Gastrocnemius medialis (tissue), 4 donors: ENCODE measurements around the gene UHRF2. TPM values are rescaled to one million over a fixed set of nuclear protein-coding genes. Genes with fewer than 3 reads are reported as not detected.

ENCODE experiments used
- ATAC-seq, 2 donors: fragments of 150-250 bp; one replicate each; pipeline ENCODE4 v1.9.1; 2016
- DNase-seq, 2 donors: peaks; one replicate each; pipeline ENCODE4 v3.0.0-alpha.2; 2019
- H3K27ac ChIP-seq, 4 donors: fragments of 200-600 bp; sonication (generic); 1 replicate in 1 of 4; 2 replicates in 3 of 4; pipeline ENCODE4 v1.5.1; 2016 to 2018; ENCODE audit warnings: mild to moderate bottlenecking in 2 of 4, moderate library complexity in 1 of 4
- H3K27me3 ChIP-seq, 3 donors: fragments of 200-600 bp; sonication (generic) in 2 of 3; 1 replicate in 1 of 3; 2 replicates in 2 of 3; pipeline versions ENCODE4 v1.5.1 to v1.6.0; 2016 to 2019; ENCODE audit warnings: mild to moderate bottlenecking in 1 of 3, moderate library complexity in 1 of 3
- H3K36me3 ChIP-seq, 2 donors: fragments of 200-600 bp; sonication (generic) in 1 of 2; one replicate each; pipeline ENCODE4 v1.5.1; 2017 to 2018
- H3K4me1 ChIP-seq, 2 donors: fragments of 200-600 bp; sonication (generic) in 1 of 2; one replicate each; pipeline ENCODE4 v1.5.1; 2016 to 2017; ENCODE audit warnings: mild to moderate bottlenecking in 2 of 2
- H3K4me3 ChIP-seq, 4 donors: fragments of 200-600 bp; sonication (generic) in 3 of 4; 1 replicate in 1 of 4; 2 replicates in 3 of 4; pipeline ENCODE4 v1.5.1; 2016 to 2019; ENCODE audit warnings: mild to moderate bottlenecking in 2 of 4
- H3K9me3 ChIP-seq, 3 donors: fragments of 200-600 bp; sonication (generic) in 2 of 3; 1 replicate in 1 of 3; 2 replicates in 2 of 3; pipeline ENCODE4 v1.5.1; 2016 to 2019
- POLR2A ChIP-seq, 2 donors: fragments of 450-650 bp; IDR thresholded peaks; one replicate each; pipeline ENCODE4 v1.6.1; 2017; ENCODE audit warnings: antibody characterized with exemption in 2 of 2, mild to moderate bottlenecking in 2 of 2, moderate library complexity in 2 of 2
- in situ Hi-C, 4 donors: fragments of 200-750 bp; cut with MboI; loops; one replicate each; pipeline versions ENCODE4 v1.15.0 to v1.8.0; 2017; ENCODE audit warnings: low sequenced_read_pairs in 4 of 4
- intact Hi-C: fragments of 100-400 bp; cut with DNase I; formaldehyde crosslinking; loops from one replicate; pipeline ENCODE4 v1.15.1; 2023; ENCODE audit warnings: low total_unique reads
- total RNA-seq, 4 donors: library from RNA; depleted of rRNA; stranded (reverse); fragments of >200 nt; gene quantifications; one replicate each; pipeline versions ENCODE4 v1.1.0 to v1.2.3, GENCODE V29; 2016
- TF ChIP-seq, protein P1 (sequence below), 5 experiments: fragments of 450-650 bp in 3 of 5; fragments of 200-600 bp in 2 of 5; sonication (generic) in 2 of 5; IDR thresholded peaks in 4 of 5; conservative IDR thresholded peaks in 1 of 5; 1 replicate in 4 of 5; 2 replicates in 1 of 5; pipeline ENCODE4 v1.5.1; 2016 to 2019; ENCODE audit warnings: antibody characterized with exemption in 5 of 5, mild to moderate bottlenecking in 3 of 5, moderate library complexity in 3 of 5

UHRF2 gene
- total RNA-seq, 4 donors from 2014 or later: 16.7 to 29.0 (median 18.8) TPM

- no peaks in the 10 kb centered on the region for H3K4me1 ChIP-seq
- TF ChIP-seq POLR2A (IDR thresholded peaks at IDR 0.05): no peak
- TF ChIP-seq, protein P1, sequence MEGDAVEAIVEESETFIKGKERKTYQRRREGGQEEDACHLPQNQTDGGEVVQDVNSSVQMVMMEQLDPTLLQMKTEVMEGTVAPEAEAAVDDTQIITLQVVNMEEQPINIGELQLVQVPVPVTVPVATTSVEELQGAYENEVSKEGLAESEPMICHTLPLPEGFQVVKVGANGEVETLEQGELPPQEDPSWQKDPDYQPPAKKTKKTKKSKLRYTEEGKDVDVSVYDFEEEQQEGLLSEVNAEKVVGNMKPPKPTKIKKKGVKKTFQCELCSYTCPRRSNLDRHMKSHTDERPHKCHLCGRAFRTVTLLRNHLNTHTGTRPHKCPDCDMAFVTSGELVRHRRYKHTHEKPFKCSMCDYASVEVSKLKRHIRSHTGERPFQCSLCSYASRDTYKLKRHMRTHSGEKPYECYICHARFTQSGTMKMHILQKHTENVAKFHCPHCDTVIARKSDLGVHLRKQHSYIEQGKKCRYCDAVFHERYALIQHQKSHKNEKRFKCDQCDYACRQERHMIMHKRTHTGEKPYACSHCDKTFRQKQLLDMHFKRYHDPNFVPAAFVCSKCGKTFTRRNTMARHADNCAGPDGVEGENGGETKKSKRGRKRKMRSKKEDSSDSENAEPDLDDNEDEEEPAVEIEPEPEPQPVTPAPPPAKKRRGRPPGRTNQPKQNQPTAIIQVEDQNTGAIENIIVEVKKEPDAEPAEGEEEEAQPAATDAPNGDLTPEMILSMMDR (IDR thresholded peaks at IDR 0.05 in 4 of 5, conservative IDR thresholded peaks at IDR 0.05 in 1 of 5): no peak
- H3K4me3 ChIP-seq: no peak overlapping the region
- intact Hi-C loops: no loop called here
- H3K36me3 ChIP-seq: no peaks in the 10 kb centered on the region
- H3K27me3 ChIP-seq: no peaks in the 10 kb centered on the region
- ATAC-seq (no peak), DNase-seq (no peak)
- no peak overlapping the region for H3K27ac ChIP-seq
- no peaks in the 10 kb centered on the region for H3K9me3 ChIP-seq
- in situ Hi-C loops: no loop called here
Measured at GRCh38 chr9:6407778-6408177, 5.2 kb upstream of the UHRF2 start.

- Histone ChIP-seq H3K4me3 (no peak overlapping the region), H3K27me3 (no peaks in the 10 kb centered on the region), H3K9me3 (no peaks in the 10 kb centered on the region), H3K4me1 (no peaks in the 10 kb centered on the region), H3K27ac (no peak overlapping the region), H3K36me3 (no peaks in the 10 kb centered on the region)
- in situ Hi-C loops (no loop called here), intact Hi-C loops (no loop called here)
- TF ChIP-seq POLR2A (IDR thresholded peaks at IDR 0.05): no peak
- TF ChIP-seq, protein P1 (IDR thresholded peaks at IDR 0.05 in 4 of 5, conservative IDR thresholded peaks at IDR 0.05 in 1 of 5): no peak
- ATAC-seq: no peak
- no peak for DNase-seq
Measured at GRCh38 chr9:6408320-6408719, 4.7 kb upstream of the UHRF2 start.

DNA sequence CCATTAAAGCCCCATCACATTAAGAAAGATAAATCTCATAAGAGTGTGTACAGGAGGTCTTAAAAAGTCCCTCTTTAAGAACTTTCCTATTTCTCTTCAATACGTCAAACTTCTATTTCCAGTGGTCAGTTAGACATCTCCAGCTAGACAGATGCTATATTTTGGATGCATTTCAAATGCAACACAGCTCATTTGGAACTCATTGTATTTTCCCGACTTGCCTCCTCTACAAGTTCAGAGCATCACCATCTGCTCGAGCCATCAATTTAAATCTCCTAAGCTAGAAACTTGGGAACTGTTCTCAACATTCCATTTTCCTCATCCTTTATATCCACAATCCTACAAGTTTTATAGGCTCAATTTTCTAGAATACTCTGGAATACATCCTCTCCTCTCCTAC lies 3.2 kb upstream of the UHRF2 start:
- ATAC-seq: no peak
- H3K4me1 ChIP-seq: peaks cover 5 to 6% of the 10 kb centered on the region in 2 donors
- no peaks in the 10 kb centered on the region for H3K9me3 ChIP-seq
- no peak for TF ChIP-seq POLR2A (IDR thresholded peaks at IDR 0.05)
- TF ChIP-seq, protein P1 (IDR thresholded peaks at IDR 0.05 in 4 of 5, conservative IDR thresholded peaks at IDR 0.05 in 1 of 5): no peak
- no peak for DNase-seq
- H3K36me3 ChIP-seq: no peaks in the 10 kb centered on the region
- intact Hi-C loops: no loop called here
- no peak overlapping the region for H3K4me3 ChIP-seq
- H3K27ac ChIP-seq: no peak overlapping the region
- H3K27me3 ChIP-seq: no peaks in the 10 kb centered on the region
- in situ Hi-C loops: no loop called here

DNA sequence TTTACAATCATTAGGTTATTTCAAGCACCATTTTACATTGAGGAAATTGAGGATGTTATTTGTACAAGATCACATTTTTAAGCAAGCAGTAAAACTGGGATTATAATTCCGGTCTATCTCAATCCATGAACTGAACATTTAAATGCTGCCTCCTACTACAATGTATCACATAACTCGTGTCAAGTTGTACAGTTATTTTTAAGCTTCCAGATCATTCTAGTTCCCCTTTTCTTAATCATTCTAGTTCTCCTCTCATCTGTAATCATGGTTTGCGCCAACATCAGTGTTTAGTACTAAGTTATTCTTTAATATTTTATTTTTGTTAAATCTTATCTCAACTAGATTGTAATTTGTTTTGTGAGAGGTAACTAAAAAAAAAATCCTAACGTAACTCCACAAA lies 2.4 kb upstream of the UHRF2 start:
- intact Hi-C loops: no loop called here
- H3K4me3 ChIP-seq: no peak overlapping the region
- no peak for ATAC-seq
- no peak overlapping the region for H3K27ac ChIP-seq
- H3K4me1 ChIP-seq: peaks cover 10 to 11% of the 10 kb centered on the region in 2 donors
- DNase-seq: no peak
- no peaks in the 10 kb centered on the region for H3K27me3 ChIP-seq
- no peaks in the 10 kb centered on the region for H3K9me3 ChIP-seq
- in situ Hi-C loops: no loop called here
- TF ChIP-seq, protein P1 (IDR thresholded peaks at IDR 0.05 in 4 of 5, conservative IDR thresholded peaks at IDR 0.05 in 1 of 5): no peak
- no peak for TF ChIP-seq POLR2A (IDR thresholded peaks at IDR 0.05)
- no peaks in the 10 kb centered on the region for H3K36me3 ChIP-seq
